ENCODE results near the gene HDAC2.
"Not testable (repeated sequence)": the region's sequence is repeated elsewhere in the genome, so short reads cannot be mapped to it uniquely, and the experiment has no call there.

HDAC2 gene

GRCh38 chr6:113971741-113972140 is 793 bp upstream of the HDAC2 start:
- DNase-seq (ENCODE audit: low read depth in 2 of 2) = no peak

DNA sequence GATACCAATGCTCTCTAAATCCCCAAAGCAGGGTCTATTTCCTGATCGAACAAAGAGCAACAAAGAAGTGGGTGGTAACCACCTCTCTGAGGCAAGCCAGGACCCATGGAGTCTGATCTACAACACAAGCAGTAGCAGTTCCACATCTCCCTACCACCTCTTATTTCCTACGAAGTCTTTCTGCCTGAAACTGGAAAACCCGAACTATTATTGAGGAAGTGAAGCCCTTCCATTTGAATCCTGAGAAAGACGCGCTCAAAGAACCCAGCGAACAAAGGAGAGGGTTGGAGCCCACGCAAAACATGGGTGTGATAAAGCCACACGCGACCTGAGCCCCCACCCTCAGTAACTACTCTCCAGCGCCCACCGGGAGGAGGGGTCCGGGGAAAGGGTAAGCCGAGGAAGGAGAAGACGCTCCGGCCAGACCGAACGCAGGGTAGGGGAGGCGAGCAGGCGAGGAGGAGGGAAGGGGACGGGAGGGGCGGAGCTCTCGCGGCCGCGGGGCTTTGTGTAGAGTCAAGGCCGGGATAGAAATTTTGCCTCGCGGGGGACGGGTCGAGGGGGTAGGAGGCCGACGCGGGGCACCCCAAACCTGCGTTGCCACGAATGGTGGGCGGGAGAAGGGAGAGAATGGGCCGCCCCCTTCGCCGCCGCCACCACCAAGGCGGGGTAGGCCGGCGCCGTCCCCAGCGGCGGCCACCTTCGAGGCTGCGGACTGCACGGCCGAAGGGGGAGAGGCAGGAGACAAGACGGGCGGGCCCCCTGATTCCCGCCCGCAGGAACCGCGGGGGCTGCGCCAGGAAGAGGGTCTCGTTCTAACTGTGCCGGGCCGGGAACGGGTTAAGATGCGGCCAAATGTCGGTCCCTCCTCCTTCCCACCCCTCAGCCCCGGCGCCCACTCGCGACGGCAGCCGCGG is 802 bp downstream of the HDAC2 start:
- DNase-seq (ENCODE audit: low read depth in 2 of 2) = peak; percentile 11 to 31

DNA sequence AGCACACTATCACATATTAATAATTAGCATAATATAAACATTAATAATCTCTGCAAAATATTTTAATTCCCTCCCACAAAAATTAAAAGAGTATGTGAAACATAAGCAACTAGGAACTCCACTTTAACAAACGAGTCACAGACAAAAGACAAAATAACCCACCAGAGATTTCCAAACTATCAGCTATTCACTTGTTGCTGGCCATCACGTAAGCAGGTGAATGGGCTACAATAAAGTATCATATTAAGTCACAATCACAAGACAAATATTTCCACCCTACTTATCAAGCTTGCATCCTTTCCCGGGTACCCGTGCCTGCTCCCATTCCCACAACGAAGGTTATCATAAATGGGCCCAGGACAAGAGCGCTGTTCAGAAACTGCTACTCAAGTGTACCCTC is 2.5 kb downstream of the HDAC2 start:
- DNase-seq (ENCODE audit: low read depth in 2 of 2) = no peak

- no peak for DNase-seq (ENCODE audit: low read depth in 2 of 2)
These were observed 3.2 kb downstream of the HDAC2 start for GRCh38 chr6:113967777-113968176.

- DNase-seq (ENCODE audit: low read depth in 2 of 2) = no peak
These were observed 10.2 kb downstream of the HDAC2 start for GRCh38 chr6:113960795-113961194.

DNA sequence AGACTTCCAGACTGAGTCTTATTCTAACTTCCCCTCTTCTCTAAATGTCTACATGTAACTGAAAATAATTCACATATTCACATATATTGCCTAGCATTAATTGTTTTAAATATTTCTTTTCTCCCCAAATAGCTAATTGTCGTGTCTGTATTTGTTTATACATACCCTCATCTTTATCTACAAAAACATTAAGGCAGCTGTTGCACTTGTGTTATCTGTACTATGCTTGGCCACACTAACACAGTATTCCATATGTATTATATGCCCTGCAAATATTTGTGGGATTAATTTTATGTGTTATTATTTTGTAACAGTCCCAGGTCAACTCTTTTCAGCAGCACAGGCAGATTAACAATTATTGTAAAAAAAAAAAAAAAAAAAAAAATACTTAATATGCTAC is 11.7 kb downstream of the HDAC2 start:
- no peak for DNase-seq (ENCODE audit: low read depth in 2 of 2)

DNA sequence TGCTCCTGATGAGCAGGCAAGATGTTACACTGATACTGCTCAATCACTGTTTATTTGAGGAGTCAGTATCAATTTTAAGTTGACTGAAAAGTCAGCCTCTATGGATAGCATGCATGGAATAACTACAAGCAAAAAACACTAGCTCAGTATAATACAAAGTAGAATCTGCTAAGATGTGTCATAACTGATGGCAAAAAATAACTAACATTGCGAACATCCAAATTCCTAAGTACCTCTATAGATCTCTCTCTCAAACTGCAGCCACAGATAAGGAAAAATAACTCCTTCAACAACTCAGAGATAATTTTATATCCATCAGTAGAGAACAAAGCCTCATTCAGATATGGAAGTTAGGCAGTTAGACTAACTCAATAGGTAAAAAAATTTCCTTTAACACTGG is 16.3 kb downstream of the HDAC2 start:
- DNase-seq (ENCODE audit: low read depth in 2 of 2) = no peak

DNA sequence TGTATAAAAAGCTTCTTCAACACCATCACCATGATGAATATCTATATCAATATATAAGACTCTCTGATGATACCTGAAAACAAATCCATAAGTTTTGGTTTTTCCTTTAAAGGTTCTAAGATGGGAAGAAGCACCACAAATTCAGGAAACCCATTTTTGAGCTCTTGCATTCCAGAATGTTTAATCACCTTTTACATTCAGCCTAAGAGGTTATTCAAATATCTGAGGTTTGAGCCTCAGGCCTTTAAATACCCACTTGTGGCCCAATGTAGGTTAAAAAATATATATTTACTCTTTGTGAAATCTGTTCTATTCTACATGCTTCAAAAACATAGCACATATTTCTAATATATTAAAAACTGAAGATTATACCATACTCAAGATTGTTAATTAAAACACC is 17.6 kb downstream of the HDAC2 start:
- DNase-seq (ENCODE audit: low read depth in 2 of 2) = no peak

- no peak for DNase-seq (ENCODE audit: low read depth in 2 of 2)
These were observed 21.4 kb downstream of the HDAC2 start for GRCh38 chr6:113949499-113949898.

DNA sequence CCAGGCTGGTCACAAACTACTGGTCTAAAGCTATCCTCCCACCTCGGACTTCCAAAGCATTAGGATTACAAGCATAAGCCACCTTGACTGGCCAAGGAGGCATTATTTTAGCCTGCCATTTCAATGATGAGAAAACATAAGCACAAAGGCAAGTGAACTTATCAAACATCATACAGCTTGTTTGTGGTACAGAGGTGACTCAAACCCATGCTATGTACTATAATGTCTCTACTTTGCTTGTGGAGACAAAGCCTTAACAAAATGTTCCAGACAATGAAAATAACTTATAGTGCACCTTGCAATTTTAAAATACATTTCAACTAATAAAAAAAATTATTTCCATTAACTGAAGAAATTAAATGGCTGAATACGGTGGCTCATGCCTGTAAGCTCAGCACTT is 26.2 kb downstream of the HDAC2 start:
- DNase-seq (ENCODE audit: low read depth in 2 of 2) = no peak

GRCh38 chr6:113939825-113940224 is 31.1 kb downstream of the HDAC2 start:
- no peak for DNase-seq (ENCODE audit: low read depth in 2 of 2)

- DNase-seq (ENCODE audit: low read depth in 2 of 2) = no peak
These were observed 34.6 kb downstream of the HDAC2 start for GRCh38 chr6:113936093-113936934.

GRCh38 chr6:113934101-113934500 is 36.8 kb downstream of the HDAC2 start:
- DNase-seq (ENCODE audit: low read depth in 2 of 2) = no peak

DNA sequence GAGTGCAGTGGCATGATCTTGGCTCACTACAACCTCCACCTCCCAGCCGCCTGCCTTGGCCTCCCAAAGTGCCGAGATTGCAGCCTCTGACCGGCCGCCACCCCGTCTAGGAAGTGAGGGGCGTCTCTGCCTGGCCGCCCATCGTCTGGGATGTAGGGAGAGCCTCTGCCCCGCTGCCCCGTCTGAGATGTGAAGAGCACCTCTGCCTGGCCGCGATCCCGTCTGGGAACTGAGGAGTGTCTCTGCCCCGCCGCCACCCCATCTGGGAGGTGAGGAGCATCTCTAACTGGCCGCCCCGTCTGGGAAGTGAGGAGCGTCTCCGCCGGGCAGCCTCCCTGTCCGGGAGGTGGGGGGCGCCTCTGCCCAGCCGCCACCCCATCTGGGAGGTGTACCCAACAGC is 39.0 kb downstream of the HDAC2 start:
- not testable (repeated sequence) for DNase-seq (ENCODE audit: low read depth in 2 of 2)

GRCh38 chr6:113930183-113930582 is 40.8 kb downstream of the HDAC2 start:
- DNase-seq (ENCODE audit: low read depth in 2 of 2) = no peak

DNA sequence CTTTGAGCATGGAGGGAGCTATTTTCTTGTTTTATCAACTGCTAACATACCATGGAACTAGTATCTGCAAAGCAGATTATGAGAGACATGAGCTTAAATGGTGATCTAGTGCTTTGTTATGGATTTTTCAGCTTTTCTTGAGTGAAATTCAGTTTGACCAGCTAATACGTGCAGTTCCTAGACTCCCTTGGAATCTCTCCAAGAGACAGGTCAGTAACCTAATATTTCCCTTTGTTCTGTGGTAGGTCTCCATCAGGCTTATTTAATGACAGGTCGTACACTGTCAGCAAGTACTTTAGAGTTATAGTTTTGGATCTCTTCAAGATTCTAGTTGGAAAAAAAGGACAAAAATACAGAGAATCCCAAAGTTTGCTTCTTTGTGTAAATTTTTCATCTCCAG is 43.9 kb downstream of the HDAC2 start:
- DNase-seq (ENCODE audit: low read depth in 2 of 2) = no peak

DNA sequence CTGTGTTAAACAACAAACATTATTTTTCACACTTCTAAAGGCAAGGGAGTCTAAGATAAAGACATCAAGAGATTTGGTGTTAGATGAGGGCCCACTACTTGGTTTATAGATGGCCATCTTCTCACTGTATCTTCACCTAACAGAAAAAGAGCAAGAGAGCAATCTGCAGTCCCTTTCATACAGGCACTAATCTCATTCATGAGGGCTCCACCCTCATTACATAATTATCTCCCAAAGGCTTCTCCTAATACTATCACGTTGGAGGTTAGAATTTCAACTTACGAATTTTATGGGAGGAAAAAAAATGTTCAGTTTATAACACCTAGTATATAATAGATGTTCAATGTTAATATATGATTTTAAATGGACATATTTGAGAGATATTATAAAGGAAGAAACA is 45.6 kb downstream of the HDAC2 start:
- no peak for DNase-seq (ENCODE audit: low read depth in 2 of 2)

DNA sequence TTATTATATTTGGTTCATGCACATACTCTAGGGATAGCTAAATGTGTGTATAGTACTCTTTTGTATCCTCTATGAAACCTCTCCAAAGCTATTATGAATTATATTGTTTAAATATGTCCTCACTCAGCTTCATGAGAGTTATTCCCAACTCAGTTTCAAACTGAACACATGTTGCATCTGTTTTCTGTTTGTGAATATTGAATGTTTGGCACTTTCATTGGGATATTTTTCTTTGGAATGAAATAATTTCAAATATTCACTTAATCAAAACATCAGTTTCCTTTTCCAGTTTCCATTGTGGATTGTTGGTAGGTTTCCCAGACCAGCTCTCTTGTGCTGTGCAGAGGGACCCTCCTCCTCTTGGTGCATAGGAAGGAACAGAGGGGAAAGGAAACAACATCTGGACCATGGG is 46.6 kb downstream of the HDAC2 start:
- no peak for DNase-seq (ENCODE audit: low read depth in 2 of 2)

DNA sequence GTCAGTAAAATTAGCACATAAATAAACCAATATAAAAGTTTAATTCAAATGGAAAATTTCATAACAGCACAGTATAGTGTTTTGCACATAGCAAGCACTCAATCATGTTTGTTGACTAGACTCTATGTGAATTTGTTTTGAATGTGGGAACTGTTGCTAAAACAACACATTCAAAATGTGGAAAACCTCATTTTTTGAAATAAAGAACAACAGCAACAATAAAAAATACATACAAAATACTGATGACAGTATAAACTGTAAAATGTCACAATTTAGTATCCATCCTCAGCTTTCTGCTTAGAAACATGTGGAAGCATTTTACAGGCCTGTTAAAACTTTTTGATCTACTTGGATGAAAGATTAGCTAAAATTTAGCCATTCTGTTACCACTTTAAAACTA is 47.4 kb downstream of the HDAC2 start:
- DNase-seq (ENCODE audit: low read depth in 2 of 2) = no peak

DNA sequence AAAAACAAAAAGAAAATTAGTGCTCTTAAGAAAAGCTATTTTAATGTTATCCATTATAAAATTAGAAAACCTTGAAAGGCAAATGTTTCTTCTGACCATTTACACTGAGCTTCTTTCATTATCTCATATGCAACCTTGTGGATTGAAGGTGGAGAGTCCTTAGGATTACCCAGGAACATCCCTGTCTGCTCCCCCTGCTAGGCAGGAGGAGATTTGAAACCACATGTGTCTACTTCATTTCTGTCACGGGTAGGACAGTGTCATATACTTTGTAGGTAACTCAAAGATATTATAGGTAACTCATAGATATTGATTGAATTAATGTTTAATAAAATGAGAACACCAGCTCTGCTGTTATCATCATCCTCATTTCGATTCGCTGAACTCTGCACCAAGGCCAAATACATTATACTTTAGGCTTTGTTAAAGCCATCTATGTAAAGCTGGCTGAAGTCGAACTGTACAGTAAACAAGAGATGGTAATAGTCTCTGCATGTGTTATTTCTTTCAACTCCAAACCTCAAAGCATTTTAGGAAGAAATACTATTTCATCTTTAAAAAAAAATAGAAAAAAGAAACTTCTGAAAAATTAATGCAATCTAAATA is 49.5 kb downstream of the HDAC2 start:
- DNase-seq (ENCODE audit: low read depth in 2 of 2) = no peak

DNA sequence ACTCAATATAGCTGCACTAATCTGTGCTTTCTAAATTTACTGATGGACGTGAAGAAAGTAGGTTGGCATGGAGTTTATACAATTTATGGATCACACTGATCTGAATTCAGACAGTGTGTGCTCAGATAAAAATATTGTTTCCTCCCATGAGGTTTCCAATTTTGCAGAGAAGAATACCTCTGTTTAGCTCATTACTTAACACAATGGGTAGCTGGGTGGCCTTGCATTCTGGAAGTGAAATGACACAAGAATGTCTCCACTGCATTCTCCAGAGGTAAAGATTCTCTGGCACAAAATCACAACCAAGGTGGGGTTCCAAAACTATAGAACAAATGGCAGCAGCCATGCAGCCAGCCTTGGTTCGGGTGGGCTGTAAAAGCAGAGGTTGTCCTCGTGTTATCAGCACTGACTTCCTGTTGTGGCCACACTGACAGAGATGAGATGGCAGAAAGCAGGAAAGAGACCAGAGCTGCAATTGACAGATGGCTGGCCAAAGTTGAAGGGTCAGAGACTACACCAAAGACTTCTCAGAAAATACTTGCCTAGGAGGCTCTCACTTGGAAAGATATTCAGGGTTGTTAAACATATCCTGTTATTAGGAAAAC is 50.2 kb downstream of the HDAC2 start:
- DNase-seq (ENCODE audit: low read depth in 2 of 2) = no peak

DNA sequence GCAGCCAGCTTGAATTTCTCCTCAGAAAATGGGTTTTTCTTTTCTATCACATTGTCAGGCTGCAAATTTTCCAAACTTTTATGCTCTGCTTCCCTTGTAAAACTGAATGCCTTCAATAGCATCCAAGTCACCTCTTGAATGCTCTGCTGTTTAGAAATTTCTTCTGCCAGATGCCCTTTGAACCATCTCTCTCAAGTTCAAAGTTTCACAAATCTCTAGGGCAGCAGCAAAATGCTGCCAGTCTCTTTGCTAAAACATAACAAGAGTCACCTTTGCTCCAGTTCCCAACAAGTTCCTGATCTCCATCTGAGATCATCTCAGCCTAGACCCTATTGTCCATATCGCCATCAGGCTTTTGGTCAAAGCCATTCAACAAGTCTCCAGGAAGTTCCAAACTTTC is 60.7 kb downstream of the HDAC2 start:
- DNase-seq (ENCODE audit: low read depth in 2 of 2) = not testable (repeated sequence)
